Activated CD4-positive, CD25-positive, alpha-beta regulatory T cell treated with anti-CD3 and anti-CD28 coated beads, Interleukin-2, amount 50 U/mL, for 72 hours (primary cell): ENCODE results near the gene LIMA1.
"Not testable (repeated sequence)": the region's sequence is repeated elsewhere in the genome, so short reads cannot be mapped to it uniquely, and the experiment has no call there.

Experiments used
- DNase-seq: peaks from one replicate; pipeline ENCODE4 v3.0.0; 2021

The LIMA1 gene

DNA sequence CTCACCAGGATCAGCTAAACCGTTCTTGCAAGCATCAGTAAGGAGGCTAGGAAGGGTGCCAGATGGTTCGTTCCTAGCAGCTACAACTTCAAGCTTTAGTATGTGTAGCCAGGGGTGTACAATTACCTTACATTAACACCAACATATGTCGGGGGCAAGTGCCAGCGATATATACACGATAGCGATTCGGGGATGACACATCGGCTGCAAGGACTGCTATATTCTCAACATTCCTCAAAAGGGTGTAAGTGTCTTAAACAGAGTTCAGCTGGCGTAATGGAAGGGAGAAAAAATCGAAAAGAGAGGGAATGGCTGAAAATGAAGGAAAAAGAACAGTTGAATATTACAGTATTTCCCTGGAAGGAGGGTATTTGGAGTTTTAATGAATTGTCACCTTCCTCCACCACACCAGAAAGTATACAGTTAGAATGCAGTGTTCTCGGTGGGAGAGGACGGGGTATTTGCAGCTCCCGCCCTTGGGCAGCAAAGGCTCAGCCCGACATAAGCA lies 545 bp downstream of the LIMA1 start:
- no peak for DNase-seq

- no peak for DNase-seq
Measured at GRCh38 chr12:50279501-50279900, 3.8 kb downstream of the LIMA1 start.

DNA sequence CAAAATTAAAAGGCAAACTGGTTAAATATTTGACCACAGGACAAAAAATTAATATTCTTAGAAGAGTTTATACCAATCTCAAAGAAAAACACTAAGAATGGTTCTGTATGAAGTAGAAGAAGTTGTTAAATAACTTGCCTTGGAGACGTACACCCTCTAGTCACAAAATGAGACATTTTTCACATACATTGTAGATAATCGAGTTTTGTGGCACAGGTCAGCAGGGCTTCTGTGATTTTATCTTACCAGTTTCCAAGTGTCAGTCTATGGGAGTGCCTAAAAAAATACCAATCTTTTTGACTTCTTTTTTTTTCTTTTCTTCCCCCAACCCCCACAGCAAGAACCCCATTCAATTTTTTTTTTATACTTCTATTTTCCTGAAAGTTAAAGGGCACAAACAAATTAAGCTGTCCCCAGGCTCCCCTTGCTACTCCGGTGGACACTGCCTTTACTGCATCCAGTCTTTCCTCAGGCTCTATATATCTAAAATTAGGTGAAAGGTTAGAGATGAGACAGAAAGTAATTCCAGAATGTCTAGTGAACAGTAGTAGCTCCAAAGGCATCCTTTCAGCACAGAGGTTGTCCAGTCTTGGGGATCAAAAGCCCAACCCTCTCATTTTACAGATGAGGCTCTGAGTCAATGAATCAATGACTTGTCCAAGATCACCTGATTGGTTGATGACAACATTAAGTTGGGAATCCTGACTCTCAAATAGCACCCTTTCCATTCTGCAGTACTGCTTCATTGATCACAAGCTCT lies 6.2 kb downstream of the LIMA1 start:
- no peak for DNase-seq

DNA sequence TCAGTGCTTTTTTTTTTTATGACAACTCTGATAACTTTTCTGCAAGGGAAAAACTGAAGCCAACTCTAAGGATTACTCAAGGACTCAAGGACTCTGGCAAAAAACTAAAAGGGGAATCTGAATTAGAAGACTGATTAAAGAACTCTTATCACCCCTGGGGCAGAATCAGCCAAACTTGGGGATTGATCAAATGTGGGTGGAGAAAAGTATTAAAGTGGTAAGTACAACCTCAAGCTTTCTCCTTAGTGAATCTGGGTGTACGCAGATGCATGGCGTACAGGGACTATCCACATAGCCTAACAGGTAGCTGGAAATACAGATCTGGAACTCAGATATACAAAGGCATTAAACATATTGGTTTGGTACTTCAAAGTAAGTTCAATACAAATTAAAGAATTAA lies 7.3 kb downstream of the LIMA1 start:
- no peak for DNase-seq

- no peak for DNase-seq
Measured at GRCh38 chr12:50275556-50275955, 7.8 kb downstream of the LIMA1 start.

GRCh38 chr12:50275127-50275526 lies 8.2 kb downstream of the LIMA1 start:
- DNase-seq, result not testable (repeated sequence)

- no peak for DNase-seq
Measured at GRCh38 chr12:50271724-50272247, 11.5 kb downstream of the LIMA1 start.

GRCh38 chr12:50268482-50268881 lies 14.8 kb downstream of the LIMA1 start:
- no peak for DNase-seq

DNA sequence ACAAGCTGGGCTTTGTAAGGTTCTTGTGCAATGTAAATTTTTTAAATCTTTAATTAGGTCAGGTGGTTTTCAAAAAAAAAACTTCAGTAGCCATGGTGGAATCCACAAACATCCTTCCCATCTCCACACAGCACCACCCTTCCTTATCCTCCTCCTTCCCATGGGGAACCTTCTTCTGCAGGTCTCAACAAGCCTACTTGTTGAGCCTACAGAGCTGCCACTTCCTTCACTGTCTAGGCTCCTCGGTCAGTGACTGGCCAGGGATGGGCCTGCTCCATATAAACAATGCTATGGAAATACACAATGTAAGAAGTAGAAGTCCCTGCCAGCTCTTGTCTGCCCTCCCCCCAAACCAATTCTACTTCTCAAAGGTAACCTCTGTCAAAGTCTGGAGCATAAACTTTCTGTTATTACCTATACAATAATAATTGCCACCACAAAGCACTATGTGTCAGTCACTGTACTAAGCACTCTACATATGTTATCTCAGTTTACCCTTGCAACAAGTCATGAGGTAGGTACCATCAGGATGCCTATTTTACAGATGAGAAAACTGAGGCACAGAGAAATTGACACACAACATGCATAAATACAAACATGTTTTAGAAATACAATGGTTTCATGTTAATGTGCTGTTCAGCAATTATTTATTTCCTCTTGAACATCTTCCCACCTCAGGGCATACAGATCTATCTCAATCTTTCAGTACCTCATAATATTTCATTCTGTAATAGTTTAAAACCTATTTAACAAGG lies 17.4 kb downstream of the LIMA1 start:
- no peak for DNase-seq

DNA sequence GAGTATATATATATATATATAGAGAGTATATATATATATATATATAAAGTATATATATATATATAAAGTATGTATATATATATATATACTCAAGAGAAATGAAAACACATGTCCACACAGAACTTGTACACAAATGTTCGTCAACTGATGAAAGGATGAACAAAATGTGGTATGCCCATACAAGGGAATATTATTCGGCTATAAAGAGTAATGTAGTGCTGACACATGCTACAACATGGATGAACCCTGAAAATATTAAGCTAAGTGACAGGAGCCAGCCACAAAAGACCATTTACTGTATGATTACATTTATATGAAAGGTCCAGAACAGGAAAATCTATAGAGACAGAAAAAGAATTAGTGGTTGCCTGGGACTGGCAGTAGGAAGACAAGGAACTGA lies 19.5 kb downstream of the LIMA1 start:
- DNase-seq, result no peak

DNA sequence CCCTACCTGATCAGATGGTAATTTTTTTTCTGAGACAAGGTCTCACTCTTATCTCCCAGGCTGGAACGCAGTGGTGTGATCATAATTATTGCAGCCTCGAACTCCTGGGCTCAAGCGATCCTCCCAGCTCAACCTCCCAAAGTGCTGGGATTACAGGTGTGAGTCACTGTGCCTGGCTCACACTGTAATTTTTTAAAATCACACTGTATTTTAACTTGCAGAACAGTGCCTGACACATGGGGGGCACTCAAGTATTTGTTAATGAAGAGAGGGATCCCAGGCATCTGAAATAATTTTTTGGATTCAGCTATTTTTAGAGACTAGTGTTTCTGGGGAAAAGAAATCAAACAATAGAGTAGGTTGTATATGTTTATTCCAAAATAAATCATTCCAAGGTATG lies 21.7 kb downstream of the LIMA1 start:
- DNase-seq, result no peak

DNA sequence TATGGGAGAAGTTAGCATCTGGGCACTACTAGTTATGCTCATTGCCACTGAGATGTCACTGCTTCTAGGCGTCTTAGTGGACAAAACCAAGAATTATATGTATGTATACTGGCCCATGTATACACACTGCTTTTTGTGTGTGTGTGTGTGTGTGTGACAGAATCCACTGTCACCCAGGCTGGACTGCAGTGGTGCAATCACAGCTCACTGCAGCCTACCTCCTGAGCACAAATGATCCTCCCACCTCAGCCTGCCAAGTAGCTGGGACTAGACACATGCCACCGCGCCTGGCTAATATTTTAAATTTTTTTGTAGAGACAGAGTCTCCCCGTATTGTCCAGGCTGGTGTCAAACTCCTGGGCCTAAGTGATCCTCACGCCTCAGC lies 25.2 kb downstream of the LIMA1 start:
- DNase-seq, result no peak

DNA sequence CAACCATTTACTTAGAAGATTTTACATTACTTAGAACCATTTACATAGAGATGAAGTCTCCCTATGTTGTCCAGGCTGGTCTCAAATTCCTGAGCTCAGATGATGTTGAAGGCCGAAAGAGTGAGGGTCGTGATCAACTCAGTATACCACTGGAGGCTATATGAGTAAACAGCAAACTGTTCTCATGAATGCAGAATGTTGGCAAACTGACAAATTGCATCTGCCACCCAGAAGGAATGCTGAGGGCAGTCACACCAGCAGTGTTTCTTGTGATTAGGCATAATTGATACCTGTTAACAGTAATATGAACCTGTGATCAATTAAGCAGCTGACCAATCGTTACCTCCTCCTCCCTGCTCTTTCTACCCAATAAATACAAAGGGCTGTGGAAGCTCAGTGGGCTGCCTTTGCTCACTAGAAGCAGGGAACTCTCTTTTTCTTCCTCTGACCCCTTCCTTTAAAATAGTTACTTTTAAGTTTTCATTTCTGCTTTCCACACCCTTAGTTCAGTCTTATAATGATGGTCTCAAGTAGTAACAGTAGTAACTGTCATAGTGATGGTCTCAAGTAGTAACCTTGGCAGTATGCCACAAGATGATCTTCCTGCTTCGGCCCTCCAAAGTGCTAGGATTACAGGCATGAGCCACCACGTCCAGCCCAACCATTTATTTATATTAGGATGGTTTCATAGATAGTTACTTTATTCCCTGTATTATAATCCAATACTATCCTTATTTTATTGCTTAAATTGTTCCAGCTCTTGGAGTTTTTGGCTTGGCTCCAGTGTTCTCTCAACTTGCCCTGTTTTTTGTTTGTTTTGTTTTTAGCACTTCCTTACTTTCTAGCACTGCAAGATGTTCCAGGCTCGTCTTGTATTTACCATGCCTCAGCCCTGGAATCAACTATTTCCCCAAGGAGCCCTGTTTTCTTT lies 25.8 kb downstream of the LIMA1 start:
- no peak for DNase-seq

DNA sequence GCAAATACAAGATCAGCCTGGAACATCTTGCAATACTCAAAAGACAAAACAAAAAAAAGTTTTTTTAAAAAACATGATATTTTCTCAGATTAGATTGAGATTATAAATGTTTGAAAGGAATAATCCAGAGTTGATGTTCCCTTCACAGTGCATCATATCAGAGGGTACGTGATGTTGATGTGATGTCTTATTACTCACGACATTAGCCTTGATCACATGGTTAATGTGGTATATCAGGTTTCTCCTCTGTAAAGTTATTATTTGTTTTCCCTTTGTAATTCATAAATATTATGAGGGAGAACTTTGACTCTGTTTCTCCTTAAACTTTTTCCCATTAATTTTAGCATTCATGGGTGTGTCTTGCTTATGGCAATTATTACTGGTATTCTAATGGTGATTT lies 26.6 kb downstream of the LIMA1 start:
- DNase-seq, result no peak

DNA sequence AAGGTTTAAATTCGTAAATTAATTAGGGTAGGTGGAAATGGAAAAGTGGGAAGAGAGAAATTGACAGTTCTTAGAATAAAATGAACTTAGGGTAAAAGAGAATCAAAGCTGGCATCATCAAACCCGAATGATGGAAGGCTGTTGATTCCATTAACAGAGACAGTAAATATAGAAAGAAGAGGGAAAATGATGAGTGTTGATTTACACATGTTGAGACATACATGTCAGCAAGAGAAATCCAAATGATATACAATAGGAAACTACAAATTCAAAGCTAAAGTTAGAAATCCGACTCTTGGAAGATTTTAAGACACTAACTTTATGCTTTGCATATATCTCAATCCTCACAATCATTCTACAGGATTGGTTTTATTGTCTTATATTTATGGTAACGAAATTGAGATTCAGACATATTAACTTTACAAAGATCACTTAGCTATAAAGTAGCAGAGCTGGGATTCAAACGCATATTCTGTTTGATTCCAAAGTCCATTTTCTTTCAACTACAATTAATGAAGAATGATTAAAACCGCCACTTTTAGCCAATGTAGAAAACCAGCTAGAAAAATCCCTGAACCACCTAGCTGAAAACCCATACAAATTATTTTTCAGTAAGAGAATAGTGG lies 30.2 kb downstream of the LIMA1 start:
- DNase-seq, result no peak

GRCh38 chr12:50251619-50252252 lies 31.6 kb downstream of the LIMA1 start:
- DNase-seq, result no peak

- no peak for DNase-seq
Measured at GRCh38 chr12:50249464-50250182, 33.7 kb downstream of the LIMA1 start.

GRCh38 chr12:50248883-50249282 lies 34.4 kb downstream of the LIMA1 start:
- no peak for DNase-seq

GRCh38 chr12:50248411-50248810 lies 34.9 kb downstream of the LIMA1 start:
- no peak for DNase-seq

DNA sequence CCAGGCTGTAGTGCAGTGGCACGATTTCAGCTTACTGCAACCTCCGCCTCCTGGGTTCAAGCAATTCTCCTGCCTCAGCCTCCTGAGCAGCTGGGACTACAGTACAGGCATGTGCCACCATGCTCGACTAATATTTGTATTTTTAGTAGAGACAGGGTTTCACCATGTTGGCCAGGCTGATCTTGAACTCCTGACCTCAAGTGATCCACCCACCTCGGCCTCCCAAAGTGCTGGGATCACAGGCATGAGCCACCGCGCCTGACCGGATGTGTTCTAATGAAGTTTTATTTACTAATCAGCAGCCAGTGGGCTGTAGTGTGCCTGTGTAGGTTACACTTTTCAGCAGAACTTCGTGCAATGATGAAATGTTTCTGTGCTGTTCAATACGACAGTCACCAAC lies 35.7 kb downstream of the LIMA1 start:
- not testable (repeated sequence) for DNase-seq
